ENCODE measurements around the gene USP3. TPM values are rescaled to one million over a fixed set of nuclear protein-coding genes. Genes with fewer than 3 reads are reported as not detected.

The USP3 gene
- 22.0 TPM for total RNA-seq

GRCh38 chr15:63504247-63504978 lies at the start of gene USP3:
Gene USP3, plus strand, starts transcription at chr15:63504593. Its CDS starts 147 bp downstream, at chr15:63504740.
- peak; percentile 97 for DNase-seq (ENCODE audit: low spot score)
- ATAC-seq: peak; percentile 78

GRCh38 chr15:63456258-63456657 lies 48.1 kb upstream of the USP3 start:
- DNase-seq (ENCODE audit: low spot score) (no peak), ATAC-seq (peak; percentile 66)

- ATAC-seq: no peak
- DNase-seq (ENCODE audit: low spot score): no peak
Measured at GRCh38 chr15:63457379-63457778, 47.0 kb upstream of the USP3 start.

- no peak for ATAC-seq
Measured at GRCh38 chr15:63458026-63458425, 46.4 kb upstream of the USP3 start.

GRCh38 chr15:63458794-63459395 lies 45.5 kb upstream of the USP3 start:
- ATAC-seq (no peak), DNase-seq (ENCODE audit: low spot score) (no peak)

More at GRCh38 chr15:63458026-63458425, 46.4 kb upstream of the USP3 start:
- no peak for DNase-seq (ENCODE audit: low spot score)

GRCh38 chr15:63460210-63461155 lies 43.9 kb upstream of the USP3 start:
- no peak for ATAC-seq
- DNase-seq (ENCODE audit: low spot score): no peak

GRCh38 chr15:63461230-63461985 lies 43.0 kb upstream of the USP3 start:
- DNase-seq (ENCODE audit: low spot score) (no peak), ATAC-seq (no peak)

GRCh38 chr15:63462088-63462487 lies 42.3 kb upstream of the USP3 start:
- DNase-seq (ENCODE audit: low spot score) (no peak), ATAC-seq (no peak)

- ATAC-seq (no peak), DNase-seq (ENCODE audit: low spot score) (no peak)
Measured at GRCh38 chr15:63463036-63463435, 41.4 kb upstream of the USP3 start.

GRCh38 chr15:63463793-63464192 lies 40.6 kb upstream of the USP3 start:
- ATAC-seq: no peak
- DNase-seq (ENCODE audit: low spot score): no peak

- no peak for DNase-seq (ENCODE audit: low spot score)
- peak; percentile 36 for ATAC-seq
Measured at GRCh38 chr15:63465104-63465503, 39.3 kb upstream of the USP3 start.

- ATAC-seq: peak; percentile 85
- peak; percentile 85 for DNase-seq (ENCODE audit: low spot score)
Measured at GRCh38 chr15:63466378-63467192, 37.8 kb upstream of the USP3 start.

- DNase-seq (ENCODE audit: low spot score): no peak
- ATAC-seq: no peak
Measured at GRCh38 chr15:63469190-63469589, 35.2 kb upstream of the USP3 start.

- ATAC-seq (no peak), DNase-seq (ENCODE audit: low spot score) (no peak)
Measured at GRCh38 chr15:63469984-63470383, 34.4 kb upstream of the USP3 start.

- DNase-seq (ENCODE audit: low spot score): peak; percentile 60
- ATAC-seq: peak; percentile 62
Measured at GRCh38 chr15:63473007-63473748, 31.2 kb upstream of the USP3 start.

- DNase-seq (ENCODE audit: low spot score): no peak
- no peak for ATAC-seq
Measured at GRCh38 chr15:63473749-63473998, 30.7 kb upstream of the USP3 start.

GRCh38 chr15:63473999-63474809 lies 30.2 kb upstream of the USP3 start:
- ATAC-seq: peak; percentile 84
- peak; percentile 85 for DNase-seq (ENCODE audit: low spot score)

- no peak for DNase-seq (ENCODE audit: low spot score)
- peak; percentile 9 for ATAC-seq
Measured at GRCh38 chr15:63474810-63475316, 29.5 kb upstream of the USP3 start.

Data from left lobe of liver (tissue), 2 donors.